OCI-LY3 (cell line): Measurements from ENCODE around the gene GRHL3.

Experiments used
- H2AFZ ChIP-seq: fragments of 200-600, 300-600 bp; shearing (Covaris generic); 2 replicates; pipeline ENCODE4 v1.6.0; 2014; ENCODE audit warnings: antibody characterized with exemption, low read depth, low read length
- H3K27ac ChIP-seq: fragments of 200-600, 300-600 bp; sonication (generic); 2 replicates; pipeline ENCODE4 v1.5.1; 2014; ENCODE audit warnings: mild to moderate bottlenecking, low read length, moderate library complexity, mixed read lengths
- H3K27me3 ChIP-seq: fragments of 200-600, 300-600 bp; sonication (generic); 2 replicates; pipeline ENCODE4 v1.6.1; 2014; ENCODE audit warnings: low read depth, low read length, mixed read lengths
- H3K36me3 ChIP-seq: fragments of 200-600, 300-600 bp; sonication (generic); replicated peaks from 2 replicates; pipeline ENCODE3; 2014; ENCODE audit warnings: low read depth, low read length, mixed read lengths
- H3K4me1 ChIP-seq: fragments of 300-600, 200-600 bp; sonication (generic); 2 replicates; pipeline ENCODE4 v1.6.1; 2014; ENCODE audit warnings: low read length, mixed read lengths
- H3K4me2 ChIP-seq: fragments of 200-600, 300-600 bp; sonication (generic); 2 replicates; pipeline ENCODE4 v1.6.1; 2014; ENCODE audit warnings: low read length, mixed read lengths
- H3K4me3 ChIP-seq: fragments of 300-600, 200-600 bp; sonication (generic); 2 replicates; pipeline ENCODE4 v1.5.1; 2014; ENCODE audit warnings: antibody characterized with exemption, mild to moderate bottlenecking, low read length, moderate library complexity
- H3K79me2 ChIP-seq: fragments of 300-600, 200-600 bp; shearing (Covaris generic); 2 replicates; pipeline ENCODE4 v1.6.1; 2014; ENCODE audit warnings: mild to moderate bottlenecking, low read length, mixed read lengths
- H3K9ac ChIP-seq: fragments of 300-600, 200-600 bp; shearing (Covaris generic); 2 replicates; pipeline ENCODE4 v1.6.0; 2014; ENCODE audit warnings: mild to moderate bottlenecking, low read length, moderate library complexity
- H3K9me3 ChIP-seq: fragments of 200-600, 300-600 bp; shearing (Covaris generic); 2 replicates; pipeline ENCODE4 v1.6.1; 2014; ENCODE audit warnings: low read length, mixed read lengths; ENCODE audit not compliant: insufficient read depth
- H4K20me1 ChIP-seq: fragments of 200-600, 300-600 bp; sonication (generic); 2 replicates; pipeline ENCODE4 v1.6.1; 2016; ENCODE audit warnings: low read length, mixed read lengths; ENCODE audit not compliant: insufficient read depth
- EZH2phosphoT487 ChIP-seq: fragments of 200-600 bp; shearing (Covaris generic); IDR thresholded peaks from 2 replicates; pipeline ENCODE4 v1.6.1; 2018; ENCODE audit warnings: antibody characterized with exemption, mixed run types, low read depth
- TF ChIP-seq, protein P1 (sequence below): fragments of 200-600, 300-600 bp; sonication (generic); IDR thresholded peaks from 2 replicates; pipeline ENCODE4 v1.5.1; 2014; ENCODE audit warnings: antibody characterized with exemption, low read length, low read depth

The GRHL3 gene

DNA sequence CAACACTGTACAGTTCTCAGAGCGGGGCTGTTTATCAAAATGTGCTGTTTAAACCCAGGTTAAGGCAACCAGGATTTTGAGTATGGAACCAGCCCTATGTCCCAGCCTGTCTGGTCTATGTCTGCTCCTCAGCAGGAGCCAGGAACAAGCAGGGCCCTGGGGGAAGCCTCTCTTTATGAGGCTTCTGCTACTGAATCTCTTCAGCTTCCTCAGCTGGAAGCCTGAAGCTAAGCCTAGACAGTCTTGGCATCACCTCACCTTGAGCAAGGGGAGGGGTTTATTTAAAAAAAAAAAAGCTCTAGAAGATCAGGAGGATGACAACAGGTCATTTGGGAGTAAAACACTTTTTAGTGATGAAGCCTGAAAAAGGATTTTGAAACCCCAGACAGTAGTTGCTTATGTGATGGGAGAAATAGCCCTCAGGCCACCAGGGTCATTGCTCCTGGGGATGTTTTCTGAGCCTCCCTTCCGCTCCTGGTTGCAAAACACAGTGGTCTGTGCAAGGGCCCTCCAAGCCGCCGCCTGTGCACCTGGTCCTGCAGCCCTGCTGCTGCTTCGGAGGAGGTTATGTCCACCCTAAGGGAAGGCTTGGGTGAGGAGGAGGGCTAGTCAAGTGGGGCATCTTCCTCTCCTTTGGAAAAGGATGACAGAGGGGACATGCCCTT is 21.8 kb upstream of the GRHL3 start:
- no peak for TF ChIP-seq EZH2phosphoT487
- Histone ChIP-seq H3K36me3 (no peaks in the 10 kb centered on the region), H3K4me3 (no peak overlapping the region), H3K9me3 (no peaks in the 10 kb centered on the region), H4K20me1 (no peaks in the 10 kb centered on the region), H3K79me2 (no peaks in the 10 kb centered on the region), H3K27ac (no peak overlapping the region), H3K4me1 (peaks cover 8% of the 10 kb centered on the region), H2AFZ (no peak overlapping the region), H3K9ac (no peak overlapping the region), H3K4me2 (no peak overlapping the region), H3K27me3 (no peaks in the 10 kb centered on the region)

DNA sequence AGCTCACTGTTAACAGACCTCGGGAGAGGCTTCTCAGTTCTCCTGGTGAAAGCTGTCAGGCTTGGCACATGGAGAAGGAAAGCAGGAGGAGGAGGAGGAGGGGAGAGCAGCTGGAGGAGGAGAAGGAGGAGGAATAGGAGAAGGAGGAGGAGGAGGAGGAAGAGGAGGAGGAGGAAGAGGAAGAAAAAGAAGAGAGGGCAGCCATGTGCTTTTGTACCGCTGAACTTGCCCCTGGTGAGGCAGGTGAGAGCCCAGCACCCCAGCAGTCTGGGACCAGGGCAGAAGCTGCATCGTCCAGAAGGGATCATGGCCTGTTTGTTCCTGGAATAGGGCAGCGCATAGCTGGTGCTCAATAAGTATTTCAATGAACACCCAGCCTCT is 21.3 kb upstream of the GRHL3 start:
- Histone ChIP-seq H4K20me1 (no peaks in the 10 kb centered on the region), H3K9me3 (no peaks in the 10 kb centered on the region), H3K9ac (no peak overlapping the region), H2AFZ (no peak overlapping the region), H3K79me2 (no peaks in the 10 kb centered on the region), H3K4me2 (no peak overlapping the region), H3K27ac (no peak overlapping the region), H3K27me3 (no peaks in the 10 kb centered on the region), H3K4me1 (peaks cover 8% of the 10 kb centered on the region), H3K4me3 (no peak overlapping the region), H3K36me3 (no peaks in the 10 kb centered on the region)
- TF ChIP-seq, protein P1, sequence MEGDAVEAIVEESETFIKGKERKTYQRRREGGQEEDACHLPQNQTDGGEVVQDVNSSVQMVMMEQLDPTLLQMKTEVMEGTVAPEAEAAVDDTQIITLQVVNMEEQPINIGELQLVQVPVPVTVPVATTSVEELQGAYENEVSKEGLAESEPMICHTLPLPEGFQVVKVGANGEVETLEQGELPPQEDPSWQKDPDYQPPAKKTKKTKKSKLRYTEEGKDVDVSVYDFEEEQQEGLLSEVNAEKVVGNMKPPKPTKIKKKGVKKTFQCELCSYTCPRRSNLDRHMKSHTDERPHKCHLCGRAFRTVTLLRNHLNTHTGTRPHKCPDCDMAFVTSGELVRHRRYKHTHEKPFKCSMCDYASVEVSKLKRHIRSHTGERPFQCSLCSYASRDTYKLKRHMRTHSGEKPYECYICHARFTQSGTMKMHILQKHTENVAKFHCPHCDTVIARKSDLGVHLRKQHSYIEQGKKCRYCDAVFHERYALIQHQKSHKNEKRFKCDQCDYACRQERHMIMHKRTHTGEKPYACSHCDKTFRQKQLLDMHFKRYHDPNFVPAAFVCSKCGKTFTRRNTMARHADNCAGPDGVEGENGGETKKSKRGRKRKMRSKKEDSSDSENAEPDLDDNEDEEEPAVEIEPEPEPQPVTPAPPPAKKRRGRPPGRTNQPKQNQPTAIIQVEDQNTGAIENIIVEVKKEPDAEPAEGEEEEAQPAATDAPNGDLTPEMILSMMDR, result no peak
- no peak for TF ChIP-seq EZH2phosphoT487

DNA sequence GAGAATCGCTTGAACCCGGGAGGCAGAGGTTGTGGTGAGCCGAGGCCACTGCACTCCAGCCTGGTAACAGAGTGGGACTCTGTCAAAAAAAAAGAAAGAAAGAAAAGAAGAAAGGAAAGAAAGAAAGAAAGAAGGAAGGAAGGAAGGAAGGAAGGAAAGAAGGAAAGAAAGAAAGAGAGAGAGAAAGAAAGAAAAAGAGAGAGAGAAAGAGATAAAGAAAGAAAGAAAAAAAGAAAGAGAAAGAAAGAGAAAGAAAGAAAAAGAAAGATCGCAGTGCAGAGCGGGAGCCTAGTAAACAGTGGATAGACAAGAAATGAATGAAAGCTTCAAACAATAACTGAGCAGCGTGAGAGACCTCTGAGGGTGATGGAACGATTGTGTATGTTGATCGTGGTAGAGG is 20.6 kb upstream of the GRHL3 start:
- Histone ChIP-seq H2AFZ (no peak overlapping the region), H3K79me2 (no peaks in the 10 kb centered on the region), H3K36me3 (no peaks in the 10 kb centered on the region), H3K27me3 (no peaks in the 10 kb centered on the region), H3K9me3 (no peaks in the 10 kb centered on the region), H3K4me3 (no peak overlapping the region), H3K4me2 (no peak overlapping the region), H4K20me1 (no peaks in the 10 kb centered on the region), H3K4me1 (peaks cover 8% of the 10 kb centered on the region), H3K9ac (no peak overlapping the region), H3K27ac (no peak overlapping the region)
- TF ChIP-seq, protein P1, result no peak
- no peak for TF ChIP-seq EZH2phosphoT487

DNA sequence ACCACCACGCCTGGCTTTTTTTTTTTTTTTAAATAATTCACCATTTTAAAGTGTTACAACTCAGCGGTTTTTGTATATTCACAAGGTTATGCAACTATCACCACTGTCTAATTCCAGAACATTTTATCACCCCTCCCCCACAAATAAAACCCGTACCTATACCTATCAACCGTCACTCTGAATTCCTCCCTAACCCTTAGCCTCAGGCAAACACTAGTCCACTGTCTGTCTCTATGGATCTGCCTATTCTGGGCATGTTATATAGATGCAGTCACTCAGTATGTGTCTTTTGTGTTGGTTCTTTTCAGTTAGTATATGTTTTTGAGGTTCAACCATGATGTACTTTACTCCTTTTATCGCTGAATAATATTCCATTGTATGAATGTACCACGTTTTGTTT is 19.3 kb upstream of the GRHL3 start:
- Histone ChIP-seq H3K79me2 (no peaks in the 10 kb centered on the region), H3K9ac (no peak overlapping the region), H3K27ac (no peak overlapping the region), H3K36me3 (no peaks in the 10 kb centered on the region), H2AFZ (no peak overlapping the region), H3K27me3 (no peaks in the 10 kb centered on the region), H3K4me3 (no peak overlapping the region), H3K4me1 (peaks cover 8% of the 10 kb centered on the region), H4K20me1 (no peaks in the 10 kb centered on the region), H3K9me3 (no peaks in the 10 kb centered on the region), H3K4me2 (no peak overlapping the region)
- TF ChIP-seq EZH2phosphoT487, result no peak
- TF ChIP-seq, protein P1, result no peak
